BLaER1 (cell line): Measurements from ENCODE around the gene MAP7D3.

Source experiments
- H3K27ac ChIP-seq: shearing (Covaris generic); formaldehyde crosslinking; 2 replicates; pipeline ENCODE4 v1.8.1; 2022
- H3K27me3 ChIP-seq: shearing (Covaris generic); formaldehyde crosslinking; 2 replicates; pipeline ENCODE4 v1.8.1; 2022
- H3K36me3 ChIP-seq: shearing (Covaris generic); formaldehyde crosslinking; 2 replicates; pipeline ENCODE4 v1.8.1; 2022
- H3K4me1 ChIP-seq: shearing (Covaris generic); formaldehyde crosslinking; 2 replicates; pipeline ENCODE4 v1.8.1; 2022
- H3K4me2 ChIP-seq: shearing (Covaris generic); formaldehyde crosslinking; 2 replicates; pipeline ENCODE4 v1.8.1; 2022
- H3K4me3 ChIP-seq: shearing (Covaris generic); formaldehyde crosslinking; 2 replicates; pipeline ENCODE4 v1.8.1; 2022
- H3K9ac ChIP-seq: shearing (Covaris generic); formaldehyde crosslinking; 2 replicates; pipeline ENCODE4 v1.8.1; 2022
- H3K9me3 ChIP-seq: shearing (Covaris generic); formaldehyde crosslinking; 2 replicates; pipeline ENCODE4 v1.8.1; 2022
- H4K20me1 ChIP-seq: shearing (Covaris generic); formaldehyde crosslinking; 2 replicates; pipeline ENCODE4 v1.8.1; 2022
- Cebpa-rat ChIP-seq: shearing (Covaris generic); IDR thresholded peaks from 2 replicates; pipeline ENCODE4 v1.8.1; 2022

The MAP7D3 gene

DNA sequence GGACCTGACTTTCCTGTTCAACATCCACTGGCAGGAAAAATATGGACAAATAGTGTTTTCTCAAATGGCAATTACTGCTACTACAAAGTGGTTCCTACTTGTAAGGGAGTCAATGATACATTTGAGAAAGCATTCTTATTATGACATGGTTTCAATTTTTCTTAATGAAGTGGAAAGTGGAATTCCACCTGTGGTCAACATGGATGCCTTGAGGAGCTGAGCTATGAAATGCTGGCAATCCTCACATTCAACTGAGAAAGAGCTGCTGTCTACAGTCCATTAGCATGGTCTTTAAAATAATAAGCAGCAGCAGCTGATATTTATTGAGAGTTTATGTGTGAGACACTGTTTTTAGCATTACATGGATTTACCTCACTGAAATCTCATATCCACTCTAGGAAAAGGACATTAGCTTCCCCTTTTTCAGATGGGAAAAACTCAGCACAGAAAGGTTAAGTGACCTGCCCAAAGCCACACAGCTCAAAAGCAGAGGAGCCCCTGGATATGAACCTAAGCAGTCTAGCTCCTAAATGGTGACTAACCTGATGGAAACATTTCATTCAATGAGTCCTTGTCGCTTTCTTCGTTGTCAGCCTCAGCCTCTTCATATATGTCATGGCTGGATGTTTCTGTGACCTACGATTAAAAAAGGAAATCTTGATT is 29.2 kb downstream of the MAP7D3 start:
- no peaks in the 10 kb centered on the region for H3K9me3 ChIP-seq
- peaks cover 98% of the 10 kb centered on the region for H3K27me3 ChIP-seq
- no peaks in the 10 kb centered on the region for H3K4me1 ChIP-seq
- H3K27ac ChIP-seq, result no peak overlapping the region
- TF ChIP-seq Cebpa-rat, result no peak
- H4K20me1 ChIP-seq, result peaks cover 21% of the 10 kb centered on the region; the same call in 1 of the 2 replicates
- no peak overlapping the region for H3K9ac ChIP-seq
- no peak overlapping the region for H3K4me3 ChIP-seq
- H3K4me2 ChIP-seq, result no peak overlapping the region
- peaks cover 91% of the 10 kb centered on the region for H3K36me3 ChIP-seq

DNA sequence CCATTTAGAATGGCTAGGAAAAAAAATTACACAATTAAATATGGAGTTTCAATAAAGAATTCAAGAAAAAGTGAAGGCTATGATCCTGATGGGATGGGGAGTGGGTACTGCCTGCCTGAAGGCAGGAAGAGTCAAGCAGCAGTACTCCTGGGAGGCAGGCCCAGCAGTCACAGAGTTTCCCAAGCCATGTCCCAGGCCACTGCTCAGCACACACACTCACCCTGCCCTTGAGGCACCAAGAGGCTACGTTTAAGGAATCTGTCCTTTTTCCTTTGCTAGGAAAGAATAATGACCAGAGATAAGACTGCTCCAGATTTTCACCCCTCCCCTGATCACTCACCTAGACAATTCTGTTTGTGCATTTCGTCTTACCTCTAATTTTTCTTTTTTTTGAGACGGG is 30.2 kb downstream of the MAP7D3 start:
- peaks cover 21% of the 10 kb centered on the region; the same call in 1 of the 2 replicates for H4K20me1 ChIP-seq
- peaks cover 82% of the 10 kb centered on the region for H3K36me3 ChIP-seq
- peaks cover 98% of the 10 kb centered on the region for H3K27me3 ChIP-seq
- H3K9me3 ChIP-seq, result no peaks in the 10 kb centered on the region
- H3K4me2 ChIP-seq, result no peak overlapping the region
- no peak overlapping the region for H3K4me3 ChIP-seq
- H3K9ac ChIP-seq, result no peak overlapping the region
- no peak for TF ChIP-seq Cebpa-rat
- H3K4me1 ChIP-seq, result no peaks in the 10 kb centered on the region
- H3K27ac ChIP-seq, result no peak overlapping the region

DNA sequence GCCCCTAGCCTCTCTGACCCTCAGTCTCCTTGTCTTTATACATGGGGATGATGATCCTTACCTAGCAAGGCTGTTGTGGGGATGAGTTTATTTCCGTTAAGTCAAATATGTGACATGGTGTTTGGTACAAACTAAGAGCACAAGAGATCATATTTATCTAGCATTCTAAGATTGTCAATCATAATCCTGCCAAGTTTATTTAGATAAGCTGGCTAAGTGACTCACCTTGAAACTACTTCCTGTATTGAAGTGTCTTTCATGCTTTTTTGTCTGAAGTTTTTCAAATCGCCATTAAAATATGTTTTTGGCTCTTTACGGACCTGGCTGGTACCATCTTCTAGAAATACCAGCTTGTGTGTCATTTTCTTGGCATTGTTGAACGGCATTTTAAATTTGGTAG is 30.7 kb downstream of the MAP7D3 start:
- no peaks in the 10 kb centered on the region for H3K9me3 ChIP-seq
- H4K20me1 ChIP-seq, result peaks cover 21% of the 10 kb centered on the region; the same call in 1 of the 2 replicates
- no peak overlapping the region for H3K27ac ChIP-seq
- H3K4me1 ChIP-seq, result no peaks in the 10 kb centered on the region
- H3K36me3 ChIP-seq, result peaks cover 78% of the 10 kb centered on the region
- H3K4me2 ChIP-seq, result no peak overlapping the region
- no peak overlapping the region for H3K9ac ChIP-seq
- H3K4me3 ChIP-seq, result no peak overlapping the region
- no peak for TF ChIP-seq Cebpa-rat
- H3K27me3 ChIP-seq, result peaks cover 98% of the 10 kb centered on the region

DNA sequence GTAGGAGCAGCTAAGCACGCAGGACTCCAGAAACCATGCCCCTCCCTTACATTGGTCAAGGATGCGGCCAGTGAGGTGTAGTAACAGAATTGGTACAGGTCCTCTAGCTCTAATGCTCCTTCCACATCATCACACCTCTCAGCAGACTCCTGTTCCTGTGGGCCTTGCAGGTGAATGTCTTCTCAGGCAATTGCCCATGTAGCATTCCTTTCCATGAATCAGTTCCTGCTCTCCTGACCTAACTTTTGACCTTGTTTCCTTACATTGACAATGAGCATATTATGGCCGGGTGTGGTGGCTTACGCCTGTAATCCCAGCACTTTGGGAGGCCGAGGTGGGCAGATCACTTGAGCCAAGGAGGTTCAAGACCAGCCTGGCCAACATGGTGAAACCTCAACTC is 31.3 kb downstream of the MAP7D3 start:
- Histone ChIP-seq H3K36me3 (peaks cover 73% of the 10 kb centered on the region), H3K4me2 (no peak overlapping the region), H3K4me3 (no peak overlapping the region), H3K9me3 (no peaks in the 10 kb centered on the region), H3K27me3 (peaks cover 98% of the 10 kb centered on the region), H4K20me1 (peaks cover 25% of the 10 kb centered on the region; the same call in 1 of the 2 replicates), H3K4me1 (peaks cover under 1% of the 10 kb centered on the region; the same call in 1 of the 2 replicates), H3K27ac (no peak overlapping the region), H3K9ac (no peak overlapping the region)
- TF ChIP-seq Cebpa-rat, result no peak

DNA sequence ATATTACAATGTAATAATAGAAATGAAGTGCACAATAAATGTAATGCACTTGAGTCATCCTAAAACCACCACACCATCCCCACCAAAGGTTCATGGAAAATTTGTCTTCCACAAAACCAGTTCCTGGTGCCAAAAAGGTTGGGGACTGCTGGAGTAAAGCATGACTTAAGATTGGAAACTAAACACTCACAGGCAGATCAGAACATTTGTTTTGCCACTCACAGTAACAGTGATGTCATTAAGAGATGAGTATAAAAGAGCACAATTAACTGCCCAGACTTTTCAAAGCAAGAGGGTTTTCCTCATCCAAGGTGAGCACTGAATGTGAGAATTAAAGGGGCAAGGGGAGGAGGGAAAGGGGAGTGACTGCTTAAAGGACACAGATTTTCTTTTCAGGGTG is 35.6 kb downstream of the MAP7D3 start:
- H4K20me1 ChIP-seq, result peaks cover 49% of the 10 kb centered on the region; the same call in 1 of the 2 replicates
- TF ChIP-seq Cebpa-rat, result no peak
- no peak overlapping the region for H3K4me3 ChIP-seq
- H3K4me2 ChIP-seq, result no peak overlapping the region
- H3K4me1 ChIP-seq, result peaks cover 41% of the 10 kb centered on the region
- peaks cover 96% of the 10 kb centered on the region for H3K27me3 ChIP-seq
- peaks cover 33% of the 10 kb centered on the region for H3K36me3 ChIP-seq
- H3K27ac ChIP-seq, result no peak overlapping the region
- H3K9me3 ChIP-seq, result no peaks in the 10 kb centered on the region
- no peak overlapping the region for H3K9ac ChIP-seq

DNA sequence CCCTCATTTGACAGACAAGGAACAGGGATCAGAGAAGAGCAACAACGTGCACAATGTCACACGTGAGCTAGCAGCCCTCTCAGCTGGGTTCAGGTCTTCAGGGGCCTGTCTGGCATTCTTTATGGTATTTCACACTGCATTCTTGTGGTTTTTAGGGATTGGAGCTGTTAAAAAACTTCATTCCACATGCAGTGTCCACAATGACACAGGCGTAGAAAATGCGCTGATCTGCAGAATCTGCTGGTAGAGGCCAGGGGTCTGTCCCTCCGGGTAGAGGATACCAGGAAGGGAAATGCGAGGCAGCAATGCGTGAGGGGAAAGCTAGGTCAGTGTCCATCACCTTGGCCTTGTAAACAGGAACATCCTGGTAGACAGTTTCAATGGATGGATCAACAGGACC is 36.6 kb downstream of the MAP7D3 start:
- Histone ChIP-seq H4K20me1 (peaks cover 50% of the 10 kb centered on the region; the same call in 1 of the 2 replicates), H3K27me3 (peaks cover 96% of the 10 kb centered on the region), H3K9me3 (no peaks in the 10 kb centered on the region), H3K4me3 (no peak overlapping the region), H3K36me3 (peaks cover 24% of the 10 kb centered on the region), H3K4me1 (peaks cover 48% of the 10 kb centered on the region), H3K4me2 (0 out of 2 replicates have a peak overlapping the region, but pooled peaks have one; percentile 28), H3K9ac (no peak overlapping the region), H3K27ac (no peak overlapping the region)
- TF ChIP-seq Cebpa-rat, result no peak

DNA sequence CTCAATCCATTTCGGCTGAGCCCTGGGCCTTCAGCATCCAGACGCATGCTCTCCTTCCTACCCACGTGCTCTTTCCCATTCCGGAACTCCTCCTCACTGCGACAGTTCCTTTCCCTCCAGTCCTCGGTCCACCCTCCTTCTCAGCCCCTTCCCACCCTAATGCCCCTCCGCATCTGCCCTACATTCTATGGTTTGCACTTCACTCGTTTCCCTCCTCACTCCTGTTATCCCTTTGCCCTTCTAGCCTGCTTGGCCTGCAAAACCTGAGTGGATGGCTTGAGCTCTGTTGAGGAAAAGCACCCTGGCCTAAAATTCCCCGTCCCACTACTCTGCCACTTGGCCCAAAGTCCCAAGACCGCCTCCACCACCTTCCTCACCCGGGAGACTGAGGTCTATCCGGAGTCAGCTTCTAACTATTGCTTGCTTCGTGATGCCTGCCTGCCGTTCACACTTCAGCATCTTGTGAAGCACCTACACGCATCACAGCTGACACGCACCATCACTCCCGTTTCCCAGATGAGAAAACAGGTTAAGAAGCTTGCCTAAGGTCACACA is 38.6 kb downstream of the MAP7D3 start:
- Histone ChIP-seq H3K36me3 (peaks cover 14% of the 10 kb centered on the region), H3K9me3 (no peaks in the 10 kb centered on the region), H3K4me2 (peak overlapping the region; percentile 73), H3K9ac (peak overlapping the region; percentile 44; the same call in 1 of the 2 replicates), H4K20me1 (peaks cover 42% of the 10 kb centered on the region; the same call in 1 of the 2 replicates), H3K27ac (peak overlapping the region; percentile 31; the same call in 1 of the 2 replicates), H3K4me1 (peaks cover 66% of the 10 kb centered on the region), H3K27me3 (peaks cover 94% of the 10 kb centered on the region), H3K4me3 (no peak overlapping the region)
- TF ChIP-seq Cebpa-rat, result no peak

DNA sequence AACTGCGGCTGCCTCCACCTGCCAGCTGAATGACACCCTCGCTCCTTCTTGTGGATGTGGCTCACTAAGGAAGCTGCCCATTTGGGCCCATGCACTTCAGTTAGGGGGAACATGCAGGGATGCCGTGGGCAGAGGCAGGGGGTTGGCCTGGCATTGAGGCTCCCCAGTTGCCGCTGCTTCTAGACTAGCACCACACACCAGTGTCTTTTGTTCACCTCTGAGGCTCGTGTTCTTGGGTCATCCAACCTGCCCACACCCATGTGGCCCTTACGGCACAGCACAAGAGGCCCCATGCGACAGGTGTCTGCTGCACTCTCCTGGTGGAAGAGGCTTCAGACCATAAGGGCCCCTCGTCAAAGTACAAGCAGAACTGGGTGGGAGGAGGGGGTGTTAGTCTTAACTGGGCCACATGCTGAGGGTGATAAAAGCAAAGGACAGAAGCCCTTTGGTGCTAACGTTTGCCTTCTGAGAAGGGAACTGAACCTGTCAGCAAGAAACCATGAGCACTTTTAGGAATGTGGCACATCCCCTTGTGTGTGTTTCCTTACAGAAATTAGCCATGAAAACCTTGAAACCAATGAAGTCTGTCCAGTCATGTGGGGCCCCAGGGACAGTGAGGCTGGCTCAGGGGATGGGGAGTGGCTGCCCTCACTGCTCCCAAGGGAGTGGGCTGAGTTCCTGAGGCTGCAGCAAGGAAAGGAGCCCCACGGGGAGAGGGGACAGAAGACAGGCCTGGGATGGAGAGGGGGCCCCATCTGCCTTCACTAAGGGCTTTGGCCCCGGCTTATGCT is 39.2 kb downstream of the MAP7D3 start:
- peaks cover 94% of the 10 kb centered on the region for H3K27me3 ChIP-seq
- H3K9me3 ChIP-seq, result no peaks in the 10 kb centered on the region
- H3K36me3 ChIP-seq, result peaks cover 17% of the 10 kb centered on the region
- no peak for TF ChIP-seq Cebpa-rat
- H3K4me3 ChIP-seq, result no peak overlapping the region
- H3K27ac ChIP-seq, result peak overlapping the region; percentile 31; the same call in 1 of the 2 replicates
- peak overlapping the region; percentile 44; the same call in 1 of the 2 replicates for H3K9ac ChIP-seq
- H3K4me1 ChIP-seq, result peaks cover 68% of the 10 kb centered on the region
- H3K4me2 ChIP-seq, result peak overlapping the region; percentile 73
- H4K20me1 ChIP-seq, result peaks cover 43% of the 10 kb centered on the region; the same call in 1 of the 2 replicates

DNA sequence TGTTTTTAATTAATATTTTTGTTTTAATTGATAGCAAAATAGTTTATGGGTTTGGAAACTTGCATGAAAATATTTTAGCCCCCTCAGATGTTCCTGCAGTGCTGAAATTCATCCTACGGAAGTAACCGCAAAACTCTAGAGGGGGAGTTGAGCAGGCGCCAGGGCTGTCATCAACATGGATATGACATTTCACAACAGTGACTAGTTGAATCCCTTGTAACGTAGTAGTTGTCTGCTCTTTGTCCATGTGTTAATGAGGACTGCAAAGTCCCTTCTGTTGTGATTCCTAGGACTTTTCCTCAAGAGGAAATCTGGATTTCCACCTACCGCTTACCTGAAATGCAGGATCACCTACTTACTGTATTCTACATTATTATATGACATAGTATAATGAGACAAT is 40.4 kb downstream of the MAP7D3 start:
- no peak for TF ChIP-seq Cebpa-rat
- H3K27me3 ChIP-seq, result peaks cover 95% of the 10 kb centered on the region
- peak overlapping the region; percentile 55; the same call in 1 of the 2 replicates for H3K9ac ChIP-seq
- peak overlapping the region; percentile 73 for H3K4me2 ChIP-seq
- no peaks in the 10 kb centered on the region for H3K9me3 ChIP-seq
- peak overlapping the region; percentile 47 for H3K4me3 ChIP-seq
- H4K20me1 ChIP-seq, result peaks cover 55% of the 10 kb centered on the region; the same call in 1 of the 2 replicates
- H3K36me3 ChIP-seq, result peaks cover 24% of the 10 kb centered on the region
- peaks cover 74% of the 10 kb centered on the region for H3K4me1 ChIP-seq
- H3K27ac ChIP-seq, result peak overlapping the region; percentile 31; the same call in 1 of the 2 replicates
